GM12878 (cell line): Measurements from ENCODE around the gene FAM229A. TPM values are rescaled to one million over a fixed set of nuclear protein-coding genes. Genes with fewer than 3 reads are reported as not detected.

Source experiments
- ATAC-seq: fragments of 200-7000 bp; cut with Tn5 transposase; 3 replicates; pipeline ENCODE4 v1.9.1; 2020; ENCODE audit warnings: mild to moderate bottlenecking, moderate library complexity
- BruUV-seq: library from RNA; stranded (reverse); fragments of 400-500 nt; replicated peaks from 2 replicates; lab custom pipeline; 2021; lab: Mats Ljungman, UMichigan
- CTCF ChIA-PET: fragments of 300-600 bp; sonication (Branson Sonifier 250); formaldehyde crosslinking; extraction: SDS; loops from one replicate; lab custom pipeline; 2021; ENCODE audit warnings: inconsistent platforms; lab: Yijun Ruan, JAX
- POLR2A ChIA-PET: fragments of 350-600 bp; formaldehyde crosslinking; extraction: SDS; loops from one replicate; lab custom pipeline; 2021; ENCODE audit warnings: inconsistent platforms; lab: Charles Lee
- RAD21 ChIA-PET: fragments of 300-600 bp; sonication (Branson Sonifier 250); formaldehyde crosslinking; loops from one replicate; lab custom pipeline; 2023; ENCODE audit warnings: antibody characterized with exemption; ENCODE audit not compliant: unreplicated experiment; lab: Charles Lee
- SMC1A ChIA-PET: fragments of 300-600 bp; sonication (Branson Sonifier 250); formaldehyde crosslinking; loops from one replicate; lab custom pipeline; 2023; ENCODE audit not compliant: unreplicated experiment, uncharacterized antibody; lab: Charles Lee
- DNase-seq: peaks from one replicate; pipeline ENCODE4 v3.0.0-alpha.2; 2011; ENCODE audit warnings: low read depth, low spot score
- FAIRE-seq: peaks from 3 replicates; lab custom pipeline; 2011; peaks lifted over from hg19 to GRCh38; lab: Jason Lieb, UNC
- H2AFZ ChIP-seq: 2 replicates; pipeline ENCODE4 v1.6.0; 2011; ENCODE audit warnings: low read depth, low read length, control low read depth; ENCODE audit not compliant: control insufficient read depth
- H3K27ac ChIP-seq: 2 replicates; pipeline ENCODE4 v1.5.1; 2011; ENCODE audit warnings: control low read depth; ENCODE audit not compliant: control insufficient read depth, insufficient read depth
- H3K27me3 ChIP-seq, 2 experiments: replicated peaks in 1 of 2; 2 replicates each; pipeline versions ENCODE4 v1.6.0 to v1.6.1; 2011; ENCODE audit warnings: low read length in 1 of 2; ENCODE audit not compliant: control insufficient read depth in 2 of 2, insufficient read depth in 2 of 2
- H3K36me3 ChIP-seq, 2 experiments: 2 replicates each; pipeline ENCODE4 v1.5.1; 2011; ENCODE audit warnings: low read length in 1 of 2; ENCODE audit not compliant: control insufficient read depth in 2 of 2, insufficient read depth in 2 of 2
- H3K4me1 ChIP-seq: 2 replicates; pipeline ENCODE4 v1.6.1; 2011; ENCODE audit warnings: mild to moderate bottlenecking, low read length, moderate library complexity, mixed read lengths; ENCODE audit not compliant: control insufficient read depth, insufficient read depth
- H3K4me2 ChIP-seq: 2 replicates; pipeline ENCODE4 v1.6.0; 2011; ENCODE audit warnings: control low read depth; ENCODE audit not compliant: control insufficient read depth, insufficient read depth
- H3K4me3 ChIP-seq: fragments of 200-600 bp; sonication (generic); 2 replicates; pipeline ENCODE4 v1.5.1; 2016
- H3K79me2 ChIP-seq: 2 replicates; pipeline ENCODE4 v1.6.0; 2011; ENCODE audit warnings: low read length; ENCODE audit not compliant: control insufficient read depth, insufficient read depth
- H3K9ac ChIP-seq: 2 replicates; pipeline ENCODE4 v1.8.0; 2011; ENCODE audit warnings: low read length, control low read depth, mixed read lengths; ENCODE audit not compliant: control insufficient read depth, insufficient read depth
- H3K9me3 ChIP-seq: replicated peaks from 3 replicates; pipeline ENCODE4 v1.5.1; 2011; ENCODE audit warnings: mild to moderate bottlenecking, low read length; ENCODE audit not compliant: control insufficient read depth, insufficient read depth
- H4K20me1 ChIP-seq: 2 replicates; pipeline ENCODE4 v1.6.0; 2011; ENCODE audit not compliant: control insufficient read depth, insufficient read depth
- BCL3 ChIP-seq: IDR thresholded peaks from 2 replicates; pipeline ENCODE4 v1.6.1; 2011; ENCODE audit warnings: borderline replicate concordance, low read depth, mild to moderate bottlenecking, moderate library complexity, low read length; ENCODE audit not compliant: insufficient read depth, poor library complexity, severe bottlenecking
- HCFC1 ChIP-seq: fragments of 150-350 bp; IDR thresholded peaks from 2 replicates; pipeline ENCODE4 v1.6.1; 2014; ENCODE audit warnings: low read length
- IKZF1 ChIP-seq: fragments of 450-650 bp; conservative IDR thresholded peaks from 2 replicates; pipeline ENCODE4 v1.6.1; 2017; ENCODE audit warnings: antibody characterized with exemption, mild to moderate bottlenecking
- MLLT1 ChIP-seq: fragments of 450-650 bp; IDR thresholded peaks from 2 replicates; pipeline ENCODE4 v1.6.1; 2016; ENCODE audit warnings: mild to moderate bottlenecking
- MXI1 ChIP-seq: fragments of 150-350 bp; IDR thresholded peaks from 2 replicates; pipeline ENCODE4 v1.6.1; 2011; ENCODE audit warnings: low read depth, mild to moderate bottlenecking, inconsistent platforms, low read length, improper control_type of control experiment
- PAX5 ChIP-seq: IDR thresholded peaks from 2 replicates; pipeline ENCODE4 v1.6.1; 2011; ENCODE audit warnings: low read depth, low read length, borderline replicate concordance
- RUNX3 ChIP-seq: IDR thresholded peaks from 2 replicates; pipeline ENCODE4 v1.6.1; 2012; ENCODE audit warnings: low read length, inconsistent platforms
- SUZ12 ChIP-seq: fragments of 200-600 bp; sonication (generic); IDR thresholded peaks from one replicate; pipeline ENCODE4 v1.6.1; 2018; ENCODE audit warnings: antibody characterized with exemption, mild to moderate bottlenecking; ENCODE audit not compliant: unreplicated experiment
- TAF1 ChIP-seq: IDR thresholded peaks from 2 replicates; pipeline ENCODE4 v1.6.1; 2011; ENCODE audit warnings: mild to moderate bottlenecking, low read depth, low read length, borderline replicate concordance
- TARDBP ChIP-seq: IDR thresholded peaks from 2 replicates; pipeline ENCODE4 v1.6.1; 2016; ENCODE audit warnings: borderline replicate concordance
- ZBTB11 ChIP-seq: fragments of 450-650 bp; formaldehyde crosslinking; IDR thresholded peaks from 2 replicates; pipeline ENCODE4 v1.5.0; 2022; ENCODE audit warnings: mild to moderate bottlenecking, missing genetic modification characterization
- ZBTB33 ChIP-seq: fragments of 450-650 bp; IDR thresholded peaks from 2 replicates; pipeline ENCODE4 v1.6.1; 2017; ENCODE audit warnings: mild to moderate bottlenecking
- ZNF24 ChIP-seq: fragments of 450-650 bp; IDR thresholded peaks from 2 replicates; pipeline ENCODE4 v1.6.1; 2017; ENCODE audit warnings: antibody characterized with exemption, mild to moderate bottlenecking
- WGBS: methylation state at CpG from one replicate; pipeline ENCODE4 v1.1.6; 2016; ENCODE audit warnings: low lambda C conversion rate; ENCODE audit not compliant: insufficient replicate concordance, insufficient coverage; ENCODE audit errors: missing lambda C conversion rate; 5-methylcytosine and 5-hydroxymethylcytosine counted together
- in situ Hi-C: fragments of 300-500 bp; cut with MboI; formaldehyde crosslinking; loops from 9 replicates; pipeline ENCODE4 v1.14.3; 2018; ENCODE audit warnings: mixed read lengths
- intact Hi-C: fragments of 100-400 bp; cut with micrococcal nuclease; formaldehyde crosslinking; loops from one replicate; pipeline ENCODE4 v1.14.2; 2022; ENCODE audit not compliant: unreplicated experiment
- polyA plus RNA-seq, 11 experiments: library from polyadenylated mRNA; depleted of rRNA in 4 of 11; unstranded in 6 of 11; stranded (reverse) in 5 of 11; fragments of >200 nt; fragmentation: Nextera tagmentation in 4 of 11; fragmentation: Illumina TruSeq in 1 of 11; extraction: Ambion mirVana in 4 of 11; extraction: Trizol in 1 of 11; gene quantifications; 1 replicate in 1 of 11; 2 replicates in 10 of 11; pipeline versions ENCODE4 v1.2.1 to v1.2.3, GENCODE V29; 2011 to 2016; ENCODE audit warnings: inconsistent platforms in 2 of 11, missing spikeins in 2 of 11, low read depth in 1 of 11
- total RNA-seq, 4 experiments: library from RNA; depleted of rRNA in 3 of 4; stranded (reverse); fragments of >200 nt in 3 of 4; fragmentation: Illumina TruSeq in 1 of 4; extraction: Trizol in 1 of 4; gene quantifications; 2 replicates each; pipeline versions ENCODE4 v1.2.1 to v1.2.3, GENCODE V29; 2013 to 2021

The FAM229A gene
- total and polyA plus RNA-seq, 10 of the 15 experiments (the other 5 are each of a cell fraction or from before 2014, with no cell fraction given) = 0.02 to 5.3 (median 1.4) TPM; not detected in 1

- ATAC-seq (peak; percentile 59), DNase-seq (peak; percentile 66), FAIRE-seq (peak; percentile 90)
- 25% methylated on average over 16 of the region's 16 CpGs for WGBS
- BruUV-seq = no TSS peak
- Histone ChIP-seq H3K36me3 (no peaks in the 10 kb centered on the region), H3K27ac (peak overlapping the region; percentile 81), H3K4me3 (peak overlapping the region; percentile 5; the same call in 1 of the 2 replicates), H3K9ac (peak overlapping the region; percentile 64), H3K4me1 (peaks cover 62% of the 10 kb centered on the region), H3K4me2 (peak overlapping the region; percentile 78), H3K27me3 (no peaks in the 10 kb centered on the region), H3K79me2 (peaks cover 24% of the 10 kb centered on the region), H4K20me1 (no peaks in the 10 kb centered on the region), H3K9me3 (no peaks in the 10 kb centered on the region), H2AFZ (peak overlapping the region; percentile 7; the same call in 1 of the 2 replicates)
- ChIA-PET CTCF (interaction anchor here (0.9 to 2.4 kb wide), 11 partner anchors 9 to 122 kb away, joined by 3 to 17 read pairs (median 4); partner anchors contain the start of gene BSDC1), SMC1A (interaction anchor here (0.9 to 3.4 kb wide), 9 partner anchors 9 to 115 kb away, joined by 3 to 16 read pairs (median 6); partner anchors contain the start of gene BSDC1), RAD21 (interaction anchor here (0.7 to 3.2 kb wide), 19 partner anchors 9 to 483 kb away, joined by 3 to 30 read pairs (median 5); partner anchors contain the start of genes BSDC1, LCK and TXLNA), POLR2A (interaction anchor here (0.5 to 3.8 kb wide), 14 partner anchors 14 to 576 kb away, joined by 3 to 46 read pairs (median 6); partner anchors contain the start of genes BSDC1, CCDC28B, LCK and TXLNA)
- intact Hi-C loops (loop anchor here (2.0 kb wide), 1 partner anchor 13 kb away; no protein-coding TSS in a partner anchor), in situ Hi-C loops (no loop called here)
- TF ChIP-seq ZNF24 = no peak
- TF ChIP-seq PAX5 = peak; percentile 66; the same call in 1 of the 2 replicates
- peak; percentile 64 for TF ChIP-seq RUNX3
- no peak for TF ChIP-seq ZBTB11
- no peak for TF ChIP-seq IKZF1
- TF ChIP-seq MLLT1 = no peak
- TF ChIP-seq BCL3 = peak; percentile 50
- no peak for TF ChIP-seq TAF1
- no peak for TF ChIP-seq TARDBP
- no peak for TF ChIP-seq MXI1
- TF ChIP-seq ZBTB33 = no peak
- TF ChIP-seq HCFC1 = 0 out of 2 replicates have a peak, but pooled peaks have one; percentile 29
- no peak for TF ChIP-seq SUZ12
Observed at GRCh38 chr1:32337855-32338636, 24.2 kb downstream of the FAM229A start.
